ENCODE data around the gene MICALL2. TPM values are rescaled to one million over a fixed set of nuclear protein-coding genes. Genes with fewer than 3 reads are reported as not detected.

Gene MICALL2
- total and polyA plus RNA-seq, 4 donors, result 19.0 to 70.6 (median 41.0) TPM

- Histone ChIP-seq H3K9ac (ENCODE audit: insufficient read depth in 1 of 2, low read length in 2 of 2) (no peak overlapping the region), H3K27me3 (ENCODE audit: control insufficient read depth in 3 of 3, insufficient read depth in 3 of 3, low read length in 2 of 3) (peaks cover 0 to 51% (median 6%) of the 10 kb centered on the region in 3 donors), H3K4me3 (no peak overlapping the region), H3K36me3 (ENCODE audit: control insufficient read depth in 4 of 4, insufficient read depth in 4 of 4, low read length in 4 of 4) (no peaks in the 10 kb centered on the region), H3K27ac (ENCODE audit: low read depth in 1 of 2, low read length in 1 of 2) (no peak overlapping the region), H3K4me1 (ENCODE audit: control insufficient read depth in 5 of 5, insufficient read depth in 5 of 5, low read length in 5 of 5) (no peaks in the 10 kb centered on the region), H3K9me3 (ENCODE audit: control insufficient read depth in 4 of 4, insufficient read depth in 3 of 4, low read length in 3 of 4) (peaks cover 0 to 13% (median 3%) of the 10 kb centered on the region in 4 donors)
- ATAC-seq (ENCODE audit: insufficient read depth, low FRiP score) (no peak), DNase-seq (no peak)
- no peak for TF ChIP-seq CTCF (IDR thresholded peaks at IDR 0.05; ENCODE audit: control extremely low read depth, extremely low read depth)
- WGBS, 2 donors, result 64 to 79% methylated on average over 29 of the region's 29 CpGs
Measured at GRCh38 chr7:1388703-1389335, 70.5 kb downstream of the MICALL2 start.

GRCh38 chr7:1388021-1388702 is 71.1 kb downstream of the MICALL2 start:
- TF ChIP-seq CTCF (IDR thresholded peaks at IDR 0.05; ENCODE audit: control extremely low read depth, extremely low read depth), result no peak
- H3K9ac ChIP-seq (ENCODE audit: insufficient read depth in 1 of 2, low read length in 2 of 2), result no peak overlapping the region
- H3K27ac ChIP-seq (ENCODE audit: low read depth in 1 of 2, low read length in 1 of 2), result no peak overlapping the region
- no peak for DNase-seq
- H3K4me1 ChIP-seq (ENCODE audit: control insufficient read depth in 5 of 5, insufficient read depth in 5 of 5, low read length in 5 of 5), result no peaks in the 10 kb centered on the region
- peaks cover 0 to 51% (median 6%) of the 10 kb centered on the region in 3 donors for H3K27me3 ChIP-seq (ENCODE audit: control insufficient read depth in 3 of 3, insufficient read depth in 3 of 3, low read length in 2 of 3)
- H3K36me3 ChIP-seq (ENCODE audit: control insufficient read depth in 4 of 4, insufficient read depth in 4 of 4, low read length in 4 of 4), result no peaks in the 10 kb centered on the region
- peaks cover 0 to 17% (median 3%) of the 10 kb centered on the region in 4 donors for H3K9me3 ChIP-seq (ENCODE audit: control insufficient read depth in 4 of 4, insufficient read depth in 3 of 4, low read length in 3 of 4)
- H3K4me3 ChIP-seq, result no peak overlapping the region
- 81 to 85% methylated on average over 19 of the region's 19 CpGs for WGBS, 2 donors
- ATAC-seq (ENCODE audit: insufficient read depth, low FRiP score), result no peak

GRCh38 chr7:1387261-1387660 is 72.0 kb downstream of the MICALL2 start:
- no peaks in the 10 kb centered on the region for H3K4me1 ChIP-seq (ENCODE audit: control insufficient read depth in 5 of 5, insufficient read depth in 5 of 5, low read length in 5 of 5)
- H3K36me3 ChIP-seq (ENCODE audit: control insufficient read depth in 4 of 4, insufficient read depth in 4 of 4, low read length in 4 of 4), result no peaks in the 10 kb centered on the region
- no peak overlapping the region for H3K27ac ChIP-seq (ENCODE audit: low read depth in 1 of 2, low read length in 1 of 2)
- H3K9ac ChIP-seq (ENCODE audit: insufficient read depth in 1 of 2, low read length in 2 of 2), result no peak overlapping the region
- no peak overlapping the region for H3K4me3 ChIP-seq
- H3K9me3 ChIP-seq (ENCODE audit: control insufficient read depth in 4 of 4, insufficient read depth in 3 of 4, low read length in 3 of 4), result peaks cover 0 to 22% (median 3%) of the 10 kb centered on the region in 4 donors
- WGBS, 2 donors, result 76 to 83% methylated on average over 18 of the region's 18 CpGs
- no peak for DNase-seq
- no peak for TF ChIP-seq CTCF (IDR thresholded peaks at IDR 0.05; ENCODE audit: control extremely low read depth, extremely low read depth)
- H3K27me3 ChIP-seq (ENCODE audit: control insufficient read depth in 3 of 3, insufficient read depth in 3 of 3, low read length in 2 of 3), result peaks cover 0 to 51% (median 6%) of the 10 kb centered on the region in 3 donors
- ATAC-seq (ENCODE audit: insufficient read depth, low FRiP score), result no peak
